ENCODE results near the gene ROR2. TPM values are rescaled to one million over a fixed set of nuclear protein-coding genes. Genes with fewer than 3 reads are reported as not detected.

ROR2 gene
- total RNA-seq, 1 experiment from 2014 or later: 5.9 TPM

DNA sequence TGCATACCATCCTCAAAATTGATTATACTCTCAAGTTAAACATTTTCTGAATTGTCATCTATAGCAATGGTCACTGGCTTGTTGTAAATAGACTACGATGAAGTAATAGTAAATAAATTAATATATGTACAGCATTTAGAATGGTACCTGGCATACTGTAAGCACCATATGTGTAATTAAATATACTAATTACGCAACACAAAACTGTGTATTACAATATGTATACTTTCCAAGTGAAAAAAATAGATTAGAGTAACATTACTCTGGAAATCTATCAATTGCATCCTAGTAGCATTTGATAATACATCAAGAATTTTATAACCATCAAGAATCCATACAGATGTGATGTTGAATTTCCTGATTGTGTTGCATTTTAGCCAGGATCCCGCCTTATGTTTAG lies 17.2 kb upstream of the ROR2 start:
- TF ChIP-seq, protein P1, sequence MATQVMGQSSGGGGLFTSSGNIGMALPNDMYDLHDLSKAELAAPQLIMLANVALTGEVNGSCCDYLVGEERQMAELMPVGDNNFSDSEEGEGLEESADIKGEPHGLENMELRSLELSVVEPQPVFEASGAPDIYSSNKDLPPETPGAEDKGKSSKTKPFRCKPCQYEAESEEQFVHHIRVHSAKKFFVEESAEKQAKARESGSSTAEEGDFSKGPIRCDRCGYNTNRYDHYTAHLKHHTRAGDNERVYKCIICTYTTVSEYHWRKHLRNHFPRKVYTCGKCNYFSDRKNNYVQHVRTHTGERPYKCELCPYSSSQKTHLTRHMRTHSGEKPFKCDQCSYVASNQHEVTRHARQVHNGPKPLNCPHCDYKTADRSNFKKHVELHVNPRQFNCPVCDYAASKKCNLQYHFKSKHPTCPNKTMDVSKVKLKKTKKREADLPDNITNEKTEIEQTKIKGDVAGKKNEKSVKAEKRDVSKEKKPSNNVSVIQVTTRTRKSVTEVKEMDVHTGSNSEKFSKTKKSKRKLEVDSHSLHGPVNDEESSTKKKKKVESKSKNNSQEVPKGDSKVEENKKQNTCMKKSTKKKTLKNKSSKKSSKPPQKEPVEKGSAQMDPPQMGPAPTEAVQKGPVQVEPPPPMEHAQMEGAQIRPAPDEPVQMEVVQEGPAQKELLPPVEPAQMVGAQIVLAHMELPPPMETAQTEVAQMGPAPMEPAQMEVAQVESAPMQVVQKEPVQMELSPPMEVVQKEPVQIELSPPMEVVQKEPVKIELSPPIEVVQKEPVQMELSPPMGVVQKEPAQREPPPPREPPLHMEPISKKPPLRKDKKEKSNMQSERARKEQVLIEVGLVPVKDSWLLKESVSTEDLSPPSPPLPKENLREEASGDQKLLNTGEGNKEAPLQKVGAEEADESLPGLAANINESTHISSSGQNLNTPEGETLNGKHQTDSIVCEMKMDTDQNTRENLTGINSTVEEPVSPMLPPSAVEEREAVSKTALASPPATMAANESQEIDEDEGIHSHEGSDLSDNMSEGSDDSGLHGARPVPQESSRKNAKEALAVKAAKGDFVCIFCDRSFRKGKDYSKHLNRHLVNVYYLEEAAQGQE (IDR thresholded peaks at IDR 0.05; ENCODE audit: insufficient read depth in 1 of 2, low read depth in 2 of 2, low read length in 1 of 2): no peak
- TF ChIP-seq, protein P2, sequence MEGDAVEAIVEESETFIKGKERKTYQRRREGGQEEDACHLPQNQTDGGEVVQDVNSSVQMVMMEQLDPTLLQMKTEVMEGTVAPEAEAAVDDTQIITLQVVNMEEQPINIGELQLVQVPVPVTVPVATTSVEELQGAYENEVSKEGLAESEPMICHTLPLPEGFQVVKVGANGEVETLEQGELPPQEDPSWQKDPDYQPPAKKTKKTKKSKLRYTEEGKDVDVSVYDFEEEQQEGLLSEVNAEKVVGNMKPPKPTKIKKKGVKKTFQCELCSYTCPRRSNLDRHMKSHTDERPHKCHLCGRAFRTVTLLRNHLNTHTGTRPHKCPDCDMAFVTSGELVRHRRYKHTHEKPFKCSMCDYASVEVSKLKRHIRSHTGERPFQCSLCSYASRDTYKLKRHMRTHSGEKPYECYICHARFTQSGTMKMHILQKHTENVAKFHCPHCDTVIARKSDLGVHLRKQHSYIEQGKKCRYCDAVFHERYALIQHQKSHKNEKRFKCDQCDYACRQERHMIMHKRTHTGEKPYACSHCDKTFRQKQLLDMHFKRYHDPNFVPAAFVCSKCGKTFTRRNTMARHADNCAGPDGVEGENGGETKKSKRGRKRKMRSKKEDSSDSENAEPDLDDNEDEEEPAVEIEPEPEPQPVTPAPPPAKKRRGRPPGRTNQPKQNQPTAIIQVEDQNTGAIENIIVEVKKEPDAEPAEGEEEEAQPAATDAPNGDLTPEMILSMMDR (IDR thresholded peaks at IDR 0.05): no peak
- no peak for TF ChIP-seq SIN3A (IDR thresholded peaks at IDR 0.05; ENCODE audit: borderline replicate concordance, insufficient read depth, low read depth, low read length)
- no peak for TF ChIP-seq POLR2AphosphoS5 (IDR thresholded peaks at IDR 0.05; ENCODE audit: low read depth, low read length)
- no peak for TF ChIP-seq TCF7L2 (IDR thresholded peaks at IDR 0.05; ENCODE audit: low read depth, low read length)
- H3K9me3 ChIP-seq (ENCODE audit: control insufficient read depth, insufficient read depth, low read depth, low read length): no peaks in the 10 kb centered on the region
- no TSS peak for BruUV-seq (replicated peaks)
- intact Hi-C loops (cut with micrococcal nuclease; ENCODE audit: unreplicated experiment): no loop called here
- no peak for DNase-seq (ENCODE audit: low read depth, low spot score)
- in situ Hi-C loops (cut with HindIII; ENCODE audit: low pct_unique_long_range_greater_than_20kb, low sequenced_read_pairs): no loop called here
- no peak overlapping the region for H3K27ac ChIP-seq (ENCODE audit: low read length)
- H3K4me3 ChIP-seq (ENCODE audit: low read depth in 2 of 2, low read length in 2 of 2): no peak overlapping the region
- H3K36me3 ChIP-seq (ENCODE audit: control insufficient read depth, insufficient read depth, low read length): no peaks in the 10 kb centered on the region
- ChIA-PET POLR2A (no interaction called here), CTCF (no interaction called here)
- no peaks in the 10 kb centered on the region for H3K4me1 ChIP-seq (ENCODE audit: control insufficient read depth, insufficient read depth, low read length)
- no peaks in the 10 kb centered on the region; the same call in 1 of the 2 replicates for H3K27me3 ChIP-seq (ENCODE audit: control insufficient read depth, insufficient read depth, low read length)
- no peak for ATAC-seq

DNA sequence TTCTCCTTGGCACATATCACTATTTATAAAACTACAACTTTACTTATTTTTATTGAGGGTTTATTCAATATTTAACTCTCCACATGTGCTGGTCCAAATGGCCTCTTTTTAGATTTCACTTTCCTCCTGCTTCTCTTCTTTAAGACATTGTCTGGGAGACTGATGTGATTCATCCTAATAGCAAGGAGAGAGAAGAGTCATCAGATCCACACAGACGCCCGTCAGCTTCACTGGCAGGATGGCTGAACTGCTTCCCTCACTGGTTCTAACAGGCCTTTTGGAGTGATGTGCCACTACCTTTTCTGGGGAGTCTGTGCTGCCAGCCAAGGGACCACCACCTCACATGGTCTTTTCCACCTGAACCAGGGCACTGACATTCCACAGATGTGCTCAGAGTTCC lies 16.5 kb upstream of the ROR2 start:
- Histone ChIP-seq H3K4me3 (ENCODE audit: low read depth in 2 of 2, low read length in 2 of 2) (no peak overlapping the region), H3K9me3 (ENCODE audit: control insufficient read depth, insufficient read depth, low read depth, low read length) (no peaks in the 10 kb centered on the region), H3K4me1 (ENCODE audit: control insufficient read depth, insufficient read depth, low read length) (no peaks in the 10 kb centered on the region), H3K27me3 (ENCODE audit: control insufficient read depth, insufficient read depth, low read length) (no peaks in the 10 kb centered on the region; the same call in 1 of the 2 replicates), H3K27ac (ENCODE audit: low read length) (no peak overlapping the region), H3K36me3 (ENCODE audit: control insufficient read depth, insufficient read depth, low read length) (no peaks in the 10 kb centered on the region)
- intact Hi-C loops (cut with micrococcal nuclease; ENCODE audit: unreplicated experiment) (no loop called here), in situ Hi-C loops (cut with HindIII; ENCODE audit: low pct_unique_long_range_greater_than_20kb, low sequenced_read_pairs) (no loop called here)
- no peak for ATAC-seq
- no TSS peak for BruUV-seq (replicated peaks)
- DNase-seq (ENCODE audit: low read depth, low spot score): no peak
- ChIA-PET POLR2A (no interaction called here), CTCF (no interaction called here)
- TF ChIP-seq TCF7L2 (IDR thresholded peaks at IDR 0.05; ENCODE audit: low read depth, low read length) (no peak), SIN3A (IDR thresholded peaks at IDR 0.05; ENCODE audit: borderline replicate concordance, insufficient read depth, low read depth, low read length) (no peak), POLR2AphosphoS5 (IDR thresholded peaks at IDR 0.05; ENCODE audit: low read depth, low read length) (no peak)
- TF ChIP-seq, protein P2 (IDR thresholded peaks at IDR 0.05): no peak
- TF ChIP-seq, protein P1 (IDR thresholded peaks at IDR 0.05; ENCODE audit: insufficient read depth in 1 of 2, low read depth in 2 of 2, low read length in 1 of 2): no peak

All from Panc1 (cell line).